Endothelial cell of umbilical vein (primary cell): Measurements from ENCODE around the gene KLRK1.

Experiments
- CTCF ChIP-seq, 2 donors: IDR thresholded peaks; 1 replicate in 1 of 2; 2 replicates in 1 of 2; pipeline ENCODE4 v1.5.1; 2011; ENCODE audit warnings: low read length in 2 of 2, mild to moderate bottlenecking in 2 of 2, moderate library complexity in 2 of 2, control low read depth in 1 of 2, inconsistent platforms in 1 of 2, low read depth in 1 of 2; ENCODE audit not compliant: insufficient read depth in 1 of 2; ENCODE audit errors: extremely low read depth in 1 of 2
- EZH2 ChIP-seq: IDR thresholded peaks from 2 replicates; pipeline ENCODE4 v1.6.1; 2012; ENCODE audit warnings: borderline replicate concordance, low read depth, mild to moderate bottlenecking, moderate library complexity, low read length, inconsistent platforms; ENCODE audit not compliant: severe bottlenecking
- GATA2 ChIP-seq: IDR thresholded peaks from 2 replicates; pipeline ENCODE4 v1.7.0; 2011; ENCODE audit warnings: low read depth, mild to moderate bottlenecking, moderate library complexity, mixed read lengths, low read length; ENCODE audit not compliant: insufficient read length, insufficient read depth
- JUN ChIP-seq: IDR thresholded peaks from 2 replicates; pipeline ENCODE4 v1.6.1; 2011; ENCODE audit warnings: borderline replicate concordance, low read depth; ENCODE audit not compliant: insufficient read length, insufficient read depth
- MAX ChIP-seq: IDR thresholded peaks from 2 replicates; pipeline ENCODE4 v1.6.1; 2011; ENCODE audit not compliant: insufficient read depth, insufficient read length
- MYC ChIP-seq: IDR thresholded peaks from one replicate; pipeline ENCODE4 v1.6.1; 2011; ENCODE audit warnings: mild to moderate bottlenecking, low read depth, low read length
- POLR2A ChIP-seq: IDR thresholded peaks from 2 replicates; pipeline ENCODE4 v1.6.1; 2012; ENCODE audit warnings: low read depth, mild to moderate bottlenecking, control low read depth, low read length
- POLR2AphosphoS5 ChIP-seq: IDR thresholded peaks from 2 replicates; pipeline ENCODE4 v1.6.1; 2012; ENCODE audit warnings: low read depth, mild to moderate bottlenecking, control low read depth, low read length, moderate library complexity; ENCODE audit not compliant: insufficient read depth

- no peak for TF ChIP-seq CTCF (IDR thresholded peaks at IDR 0.05; ENCODE audit: extremely low read depth in 1 of 2, insufficient read depth in 1 of 2, low read depth in 1 of 2, low read length in 2 of 2)
- TF ChIP-seq POLR2A, result no peak
- TF ChIP-seq POLR2AphosphoS5, result no peak
- TF ChIP-seq MAX, result no peak
- no peak for TF ChIP-seq JUN
- TF ChIP-seq EZH2, result no peak
- no peak for TF ChIP-seq MYC
- TF ChIP-seq GATA2, result no peak
Measured at GRCh38 chr12:10341892-10342509, 47.8 kb downstream of the KLRK1 start.
